Suppressor macrophage (primary cell): Measurements from ENCODE around the gene NBPF12.
"Not testable (repeated sequence)": the region's sequence is repeated elsewhere in the genome, so short reads cannot be mapped to it uniquely, and the experiment has no call there.

ENCODE experiments used
- DNase-seq, 4 experiments: peaks; one replicate each; pipeline ENCODE4 v3.0.0-alpha.2; 2020 to 2022
- total RNA-seq, 17 experiments: gene quantifications; one replicate each; lab custom pipeline; 2026; ENCODE audit warnings: mixed read lengths in 6 of 17, inconsistent platforms in 3 of 17; lab: John Stamatoyannopoulos, UW

Gene NBPF12, protein sequence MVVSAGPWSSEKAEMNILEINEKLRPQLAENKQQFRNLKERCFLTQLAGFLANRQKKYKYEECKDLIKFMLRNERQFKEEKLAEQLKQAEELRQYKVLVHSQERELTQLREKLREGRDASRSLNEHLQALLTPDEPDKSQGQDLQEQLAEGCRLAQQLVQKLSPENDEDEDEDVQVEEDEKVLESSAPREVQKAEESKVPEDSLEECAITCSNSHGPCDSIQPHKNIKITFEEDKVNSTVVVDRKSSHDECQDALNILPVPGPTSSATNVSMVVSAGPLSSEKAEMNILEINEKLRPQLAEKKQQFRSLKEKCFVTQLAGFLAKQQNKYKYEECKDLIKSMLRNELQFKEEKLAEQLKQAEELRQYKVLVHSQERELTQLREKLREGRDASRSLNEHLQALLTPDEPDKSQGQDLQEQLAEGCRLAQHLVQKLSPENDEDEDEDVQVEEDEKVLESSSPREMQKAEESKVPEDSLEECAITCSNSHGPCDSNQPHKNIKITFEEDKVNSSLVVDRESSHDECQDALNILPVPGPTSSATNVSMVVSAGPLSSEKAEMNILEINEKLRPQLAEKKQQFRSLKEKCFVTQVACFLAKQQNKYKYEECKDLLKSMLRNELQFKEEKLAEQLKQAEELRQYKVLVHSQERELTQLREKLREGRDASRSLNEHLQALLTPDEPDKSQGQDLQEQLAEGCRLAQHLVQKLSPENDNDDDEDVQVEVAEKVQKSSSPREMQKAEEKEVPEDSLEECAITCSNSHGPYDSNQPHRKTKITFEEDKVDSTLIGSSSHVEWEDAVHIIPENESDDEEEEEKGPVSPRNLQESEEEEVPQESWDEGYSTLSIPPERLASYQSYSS (N-terminal part only)
- 5.7 to 20.2 (median 14.3) reads per million in 17 experiments for total RNA-seq

DNA sequence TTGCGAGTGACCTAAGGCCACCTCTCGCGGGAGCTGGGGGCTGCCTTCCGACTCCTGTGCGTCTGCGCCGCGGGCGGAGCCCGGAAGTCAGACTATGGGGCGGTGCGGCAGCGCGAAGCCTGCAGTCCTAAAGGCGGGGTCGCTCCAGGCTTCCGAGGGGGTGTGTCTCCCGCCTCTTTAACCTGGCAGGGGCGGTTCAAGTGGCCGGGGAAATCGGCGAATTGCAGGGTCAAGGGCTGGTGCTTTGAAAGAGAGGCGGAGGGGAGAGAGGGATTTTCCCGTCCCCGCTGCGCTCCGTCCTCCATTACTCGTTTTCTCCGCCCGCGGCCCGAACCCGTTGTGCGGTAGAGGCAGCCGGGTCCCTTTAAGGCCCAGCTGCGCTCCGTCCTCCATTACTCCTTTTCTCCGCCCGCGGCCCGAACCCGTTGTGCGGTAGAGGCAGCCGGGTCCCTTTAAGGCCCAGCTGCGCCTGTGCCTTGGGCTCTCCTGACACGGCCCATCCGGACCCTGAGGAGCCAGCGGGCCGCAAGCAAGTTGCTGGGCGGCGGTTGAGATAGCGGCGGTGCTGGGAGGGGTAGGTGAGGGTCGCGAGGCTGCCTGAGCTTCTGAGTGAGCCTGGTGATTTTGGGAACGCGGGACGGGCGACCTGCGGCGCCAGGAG lies at the start of gene NBPF12:
TSS of gene NBPF12 (plus strand) at position 83 of the 661 bp plus-strand sequence. CDS start 21,820 bp downstream, outside the sequence.
- DNase-seq, result peak; percentile 79 to 94 (median 86)

DNA sequence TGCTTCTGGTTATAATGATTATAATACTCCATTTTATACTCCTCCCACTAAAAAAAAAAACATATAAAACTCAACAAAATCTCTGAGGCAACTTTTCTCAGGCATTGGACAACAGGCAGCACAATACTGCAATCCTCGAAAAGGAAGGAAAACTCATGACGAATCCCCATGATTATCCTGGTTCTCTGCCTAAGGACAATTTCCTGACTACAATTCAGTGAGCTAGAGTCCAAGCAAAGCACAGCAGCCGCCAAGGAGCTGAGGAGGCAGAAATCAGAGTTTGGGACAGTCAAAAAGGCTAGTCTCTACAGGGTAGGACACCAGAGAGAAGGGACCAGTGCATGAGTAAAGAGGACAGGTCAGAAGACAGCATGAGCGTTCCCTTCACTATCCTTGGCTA lies 46.8 kb upstream of the NBPF12 start:
- not testable (repeated sequence) for DNase-seq

DNA sequence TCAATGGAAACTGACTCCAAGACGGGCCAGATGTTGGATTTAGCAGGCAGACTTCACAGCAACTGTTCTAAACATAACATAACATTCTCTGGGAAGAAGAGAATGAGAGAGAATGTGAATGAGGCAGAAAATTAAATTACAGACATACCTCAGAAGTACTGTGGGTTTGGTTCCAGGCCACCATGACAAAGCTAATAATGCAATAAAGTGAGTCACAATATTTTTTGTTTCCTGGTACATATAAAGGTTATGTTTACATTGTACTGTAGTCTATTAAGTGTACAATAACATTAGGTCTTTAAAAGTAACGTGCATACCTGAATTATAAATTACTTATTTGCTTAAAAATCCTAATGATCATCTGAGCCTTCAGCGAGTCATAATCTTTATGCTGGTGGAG lies 45.8 kb upstream of the NBPF12 start:
- DNase-seq, result not testable (repeated sequence)

DNA sequence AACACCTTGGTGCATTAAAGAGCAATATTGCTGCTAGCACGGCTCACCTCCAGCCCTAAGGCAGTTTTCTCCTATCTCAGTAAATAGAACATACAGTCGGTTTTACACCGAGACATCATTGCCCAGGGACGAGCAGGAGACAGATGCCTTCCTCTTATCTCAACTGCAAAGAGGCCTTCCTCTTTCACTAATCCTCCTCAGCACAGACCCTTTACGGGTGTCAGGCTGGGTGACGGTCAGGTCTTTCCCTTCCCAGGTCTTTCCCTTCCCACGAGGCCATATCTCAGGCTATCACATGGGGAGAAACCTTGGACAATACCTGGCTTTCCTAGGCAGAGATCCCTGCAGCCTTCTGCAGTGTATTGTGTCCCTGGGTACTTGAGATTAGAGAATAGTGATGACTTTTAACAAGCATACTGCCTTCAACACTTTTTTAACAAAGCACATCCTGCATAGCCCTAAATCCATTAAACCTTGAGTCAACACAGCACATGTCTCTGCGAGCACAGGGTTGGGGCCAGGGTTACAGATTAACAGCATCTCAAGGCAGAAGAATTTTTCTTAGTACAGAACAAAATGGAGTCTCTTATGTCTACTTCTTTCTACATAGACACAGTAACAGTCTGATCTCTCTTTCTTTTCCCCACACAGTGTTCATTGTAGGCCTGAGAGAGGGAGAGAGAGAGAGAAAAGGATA lies 30.4 kb upstream of the NBPF12 start:
- not testable (repeated sequence) for DNase-seq

DNA sequence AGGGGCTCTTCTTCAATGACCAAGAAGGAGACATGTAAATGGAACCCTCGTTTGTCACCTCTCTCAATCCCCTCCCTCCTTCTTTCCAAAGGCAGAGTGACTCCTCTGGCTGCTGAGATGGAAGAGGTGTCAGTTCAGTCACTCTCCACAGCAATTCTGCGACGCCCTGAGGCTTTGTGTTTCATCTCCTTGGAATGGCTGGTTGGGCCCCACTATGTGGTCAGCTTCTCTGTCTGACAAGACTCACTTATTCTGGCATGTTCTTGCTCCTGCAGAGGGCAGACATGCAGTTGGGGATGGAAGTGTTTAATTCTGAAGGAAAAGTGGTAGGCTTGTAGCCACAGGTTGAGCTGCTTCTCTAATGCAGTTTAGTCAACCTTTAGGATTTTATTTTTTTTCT lies 25.1 kb upstream of the NBPF12 start:
- not testable (repeated sequence) for DNase-seq

DNA sequence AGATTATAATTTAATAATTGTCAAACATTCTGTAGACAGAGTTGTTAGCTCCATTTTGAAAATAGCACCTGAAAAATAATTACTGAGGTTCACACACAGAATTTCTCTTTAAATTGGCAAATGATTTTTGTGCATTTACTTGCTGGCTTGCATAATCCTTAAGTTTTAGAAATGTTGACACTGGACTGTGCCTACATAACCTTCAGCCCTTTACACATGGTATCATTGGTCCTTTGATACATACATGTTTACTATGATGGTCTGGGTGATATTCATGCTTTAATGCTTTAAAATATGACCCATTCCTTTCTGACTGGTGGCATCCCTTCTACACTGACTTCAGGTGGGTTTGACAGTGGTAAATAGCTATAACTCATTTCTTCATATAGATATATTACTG lies 17.3 kb upstream of the NBPF12 start:
- not testable (repeated sequence) for DNase-seq

DNA sequence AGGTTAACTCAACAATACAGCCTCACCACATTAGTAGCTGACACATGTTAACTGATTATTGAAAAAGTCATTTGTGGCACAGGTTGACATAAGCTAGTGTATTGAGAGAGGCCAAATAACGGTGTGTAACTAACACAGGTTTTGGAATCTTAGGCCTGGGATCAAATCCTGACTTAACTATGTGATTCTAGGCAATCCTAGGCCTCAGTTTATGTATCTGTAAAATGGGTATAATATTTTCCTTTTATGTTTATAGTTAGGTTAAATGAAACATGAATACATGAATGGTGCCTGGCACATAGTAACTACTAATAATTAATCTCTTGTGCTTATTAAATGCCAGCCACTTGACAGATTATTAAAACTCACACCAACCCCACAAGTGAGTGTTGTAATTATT lies 15.5 kb upstream of the NBPF12 start:
- not testable (repeated sequence) for DNase-seq

DNA sequence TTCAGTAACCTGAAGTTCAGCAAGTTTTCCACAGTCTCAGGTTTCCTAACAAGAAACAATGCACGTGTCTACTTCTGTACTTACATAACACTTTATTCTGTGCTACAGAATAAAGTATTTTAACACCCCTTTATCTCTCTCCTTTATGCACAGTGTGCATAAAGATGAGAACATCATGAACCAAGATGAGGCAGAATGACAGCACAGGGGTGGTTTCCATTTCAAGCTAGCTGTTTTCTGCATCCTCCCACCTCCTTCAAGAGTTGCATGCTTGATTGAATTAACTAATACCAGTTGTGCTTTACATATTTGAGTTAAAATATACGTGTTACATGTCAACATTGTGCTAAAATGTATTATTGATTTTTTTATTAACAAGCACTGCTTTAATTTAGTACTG lies 14.0 kb upstream of the NBPF12 start:
- not testable (repeated sequence) for DNase-seq

DNA sequence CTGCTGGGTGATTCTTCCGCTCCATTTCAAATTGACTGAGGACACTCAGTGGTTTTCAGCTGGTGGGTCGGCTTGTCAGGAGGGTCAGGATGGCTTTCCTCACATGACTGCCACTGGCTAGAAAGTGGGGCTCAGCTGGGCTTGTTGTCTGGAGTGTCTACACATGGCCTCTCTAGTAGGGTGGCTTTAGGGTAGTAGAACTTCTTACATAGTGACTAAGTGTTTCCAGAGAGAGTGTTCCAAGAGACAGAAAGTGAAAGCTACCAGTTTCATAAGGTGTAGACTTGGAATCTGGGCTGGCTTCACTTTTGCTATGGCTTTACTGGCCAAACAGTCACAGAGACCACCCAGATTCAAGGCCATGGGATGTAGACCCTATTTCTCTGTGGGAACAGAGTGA lies 11.7 kb upstream of the NBPF12 start:
- DNase-seq, result not testable (repeated sequence)

DNA sequence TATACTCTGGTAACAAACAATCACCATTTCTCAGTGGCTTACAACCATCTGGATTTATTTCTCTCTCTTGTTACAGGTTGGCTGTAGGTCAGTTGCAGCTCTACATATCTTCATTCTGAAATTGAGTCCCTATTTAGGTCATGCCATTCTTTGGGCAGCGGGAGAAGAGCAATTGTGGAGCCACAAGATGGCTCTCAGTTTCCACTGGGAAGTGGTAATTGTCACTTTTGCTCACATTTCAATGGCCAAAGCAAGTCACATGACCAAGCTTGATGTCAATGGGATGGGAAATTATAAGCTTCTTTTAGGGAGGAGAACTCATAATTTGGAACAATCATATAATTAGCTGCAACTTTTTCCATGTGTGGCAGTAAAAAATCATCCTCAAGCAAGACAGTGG lies 7.9 kb upstream of the NBPF12 start:
- not testable (repeated sequence) for DNase-seq

DNA sequence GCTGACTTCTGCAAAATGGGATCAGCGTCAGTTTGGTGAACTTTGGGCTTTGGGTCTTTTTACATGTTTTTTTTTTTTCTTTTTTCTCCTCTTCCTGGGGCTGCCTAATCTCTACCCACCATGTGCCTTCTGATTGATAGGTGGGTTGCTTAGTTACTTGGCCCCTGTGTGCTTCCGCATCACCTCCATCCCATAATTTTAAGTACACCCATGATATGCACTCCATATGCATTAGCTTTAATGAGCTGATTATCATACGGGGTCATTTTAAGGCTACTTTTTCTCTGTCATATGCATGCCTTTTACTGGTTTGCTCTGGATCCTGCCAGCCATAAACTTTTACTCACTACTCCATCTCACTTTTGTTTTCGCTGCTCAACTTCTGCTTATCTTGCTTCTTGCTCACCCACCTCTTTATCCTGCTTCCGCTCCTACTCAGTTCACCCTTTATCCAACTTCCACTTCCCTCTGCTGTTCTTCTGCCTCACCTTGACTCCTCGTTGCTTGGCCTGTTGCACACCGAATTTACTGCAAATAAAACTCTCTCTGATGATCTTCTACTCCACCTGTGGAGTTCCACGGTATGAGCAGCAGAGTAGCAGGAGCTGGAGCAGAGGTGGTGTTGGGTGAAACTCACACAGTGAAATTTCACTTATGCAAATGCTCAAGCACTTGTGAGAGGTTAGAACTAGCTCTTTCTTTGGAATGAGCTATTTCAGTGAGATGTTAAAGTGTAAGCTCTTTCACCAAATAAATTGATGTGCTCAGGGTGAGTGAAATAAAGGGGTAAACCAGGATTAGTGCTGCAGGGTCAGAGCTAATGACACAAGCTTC lies 3.5 kb upstream of the NBPF12 start:
- DNase-seq, result peak in 1 of 4 experiments; percentile 4

DNA sequence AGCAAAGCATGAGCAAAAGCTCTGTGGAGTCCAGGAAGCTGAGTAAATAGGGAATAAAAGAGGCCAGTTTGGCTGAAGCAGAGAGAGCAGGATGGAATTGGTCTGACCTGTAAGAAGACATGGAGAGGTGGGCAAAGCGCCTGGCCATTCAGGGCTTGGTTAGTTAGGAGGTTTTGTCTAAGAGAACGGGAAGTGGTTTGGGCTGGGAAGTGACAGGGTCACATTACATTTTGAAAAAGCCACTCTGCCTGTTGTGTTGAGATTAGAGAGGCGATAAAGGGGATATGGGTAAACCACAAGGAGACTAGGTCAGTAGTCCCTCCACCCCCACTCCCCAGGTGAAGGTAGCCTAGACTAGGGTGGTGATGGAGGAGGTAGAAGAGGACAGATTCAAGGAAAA lies 662 bp upstream of the NBPF12 start:
- not testable (repeated sequence) for DNase-seq

DNA sequence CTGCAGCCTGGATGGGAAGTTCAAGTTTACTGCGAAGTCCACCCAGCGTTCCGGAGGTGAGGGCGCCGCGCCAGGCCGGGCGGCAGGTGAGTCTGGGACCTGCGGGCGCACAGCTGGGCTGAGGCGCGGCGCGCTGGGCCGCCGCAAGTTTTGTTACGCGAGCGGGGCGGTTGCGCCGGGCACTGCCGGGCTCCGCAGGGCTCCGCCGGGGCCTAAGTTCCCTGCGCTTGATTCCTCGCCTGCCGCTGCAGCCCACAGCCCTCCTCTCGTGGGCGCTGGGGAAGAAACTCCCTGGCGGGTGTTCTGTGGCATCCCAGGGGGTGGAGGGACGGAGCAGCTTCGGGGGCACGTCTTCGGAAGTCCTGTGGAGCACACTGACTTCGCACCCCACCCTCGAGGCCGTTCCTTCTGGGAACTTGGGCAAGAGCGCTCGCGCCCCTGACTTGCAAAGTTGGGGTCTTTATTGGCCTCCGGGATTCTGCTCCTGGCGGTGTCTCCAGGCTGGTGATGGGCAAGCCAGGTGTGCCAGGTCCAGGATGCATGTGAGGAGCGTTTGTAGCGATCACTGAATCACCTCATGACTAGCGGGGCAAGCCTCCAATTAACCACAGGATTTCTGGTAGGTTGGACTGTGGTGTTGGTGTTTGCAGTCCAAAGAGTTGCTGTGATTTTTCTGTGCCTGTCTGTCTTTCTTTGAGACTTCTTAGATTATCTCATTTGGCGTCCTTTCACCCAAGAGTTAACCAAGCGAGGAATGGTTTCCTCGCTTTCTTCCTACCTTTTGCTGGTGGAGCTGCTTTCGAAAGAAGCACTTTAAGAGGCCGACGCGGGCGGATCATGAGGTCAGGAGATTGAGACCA lies 1.0 kb downstream of the NBPF12 start:
- peak; percentile 9 to 60 (median 34) for DNase-seq

DNA sequence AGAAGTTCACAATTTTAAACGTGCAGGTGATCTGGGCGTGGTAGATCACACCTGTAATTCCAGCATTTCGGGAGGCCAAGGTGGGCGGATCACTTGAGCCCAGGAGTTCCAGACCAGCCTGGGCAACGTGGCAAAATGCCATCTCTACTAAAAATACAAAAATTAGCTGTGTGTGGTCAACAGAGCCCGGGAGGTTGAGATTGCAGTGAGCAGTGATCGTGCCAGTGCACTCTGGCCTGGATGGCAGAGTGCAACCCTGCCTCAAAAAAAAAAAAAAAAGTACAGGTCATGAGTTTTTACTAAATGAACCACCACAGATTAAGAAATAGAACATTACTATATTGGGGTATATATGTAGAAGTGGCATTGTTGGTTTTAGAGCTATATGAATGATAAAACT lies 2.2 kb downstream of the NBPF12 start:
- DNase-seq, result not testable (repeated sequence)

DNA sequence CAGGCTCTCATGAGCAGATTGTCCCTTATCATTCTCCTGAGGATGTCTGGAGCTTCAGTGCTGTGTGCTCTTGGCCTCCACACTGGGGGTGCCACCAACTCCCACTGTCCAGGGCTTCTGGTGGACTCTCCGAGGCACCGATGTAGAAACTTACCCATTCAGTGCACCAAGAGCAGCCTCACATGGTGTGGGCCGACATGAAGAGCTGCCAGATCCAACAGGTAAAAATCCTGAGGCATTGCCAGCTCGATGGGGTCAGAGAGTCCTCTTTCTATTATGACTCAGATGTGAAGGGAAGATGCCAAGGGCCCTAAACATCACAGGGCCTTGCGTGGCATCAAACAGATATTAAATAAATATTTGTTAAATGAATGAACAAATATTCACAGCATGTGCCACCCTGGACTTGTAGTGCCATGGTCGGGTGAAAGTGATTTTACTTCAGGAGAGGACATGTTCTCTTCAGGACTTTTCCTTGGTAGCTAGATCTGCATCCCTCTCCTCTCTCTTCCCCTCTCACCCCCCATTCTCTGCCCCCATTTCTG lies 5.3 kb downstream of the NBPF12 start:
- DNase-seq, result not testable (repeated sequence)

DNA sequence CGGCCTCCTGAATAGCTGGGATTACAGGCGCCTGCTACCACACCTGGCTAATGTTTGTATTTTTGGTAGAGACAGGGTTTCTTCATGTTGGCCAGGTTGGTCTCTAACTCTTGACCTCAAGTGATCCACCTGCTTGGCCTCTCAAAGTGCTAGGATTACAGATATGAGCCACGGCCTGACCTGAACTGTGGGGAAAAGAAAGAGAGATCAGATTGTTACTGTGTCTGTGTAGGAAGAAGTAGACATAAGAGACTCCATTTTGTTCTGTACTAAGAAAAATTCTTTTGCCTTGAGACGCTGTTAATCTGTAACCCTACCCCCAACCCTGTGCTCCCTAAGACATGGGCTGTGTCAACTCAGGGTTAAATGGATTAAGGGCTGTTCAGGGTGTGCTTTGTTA lies 10.0 kb downstream of the NBPF12 start:
- DNase-seq, result not testable (repeated sequence)

DNA sequence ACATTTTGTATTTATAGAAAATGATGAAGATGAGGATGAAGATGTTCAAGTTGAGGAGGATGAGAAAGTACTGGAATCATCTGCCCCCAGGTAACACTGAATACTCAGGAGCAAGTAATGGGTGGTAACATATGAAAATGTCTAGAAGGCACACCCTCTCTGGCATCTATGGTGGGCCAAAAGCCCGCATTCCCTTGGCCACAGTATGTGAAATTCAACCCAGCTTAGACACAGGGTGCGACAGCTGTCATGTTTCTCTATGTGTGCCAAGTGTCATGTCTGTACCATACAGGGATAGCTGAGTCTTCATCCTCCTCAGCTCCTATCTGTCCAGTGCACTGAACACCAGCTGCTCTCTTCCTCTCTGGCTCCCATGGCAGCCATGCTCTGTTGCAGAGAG lies 26.2 kb downstream of the NBPF12 start:
- DNase-seq, result not testable (repeated sequence)

DNA sequence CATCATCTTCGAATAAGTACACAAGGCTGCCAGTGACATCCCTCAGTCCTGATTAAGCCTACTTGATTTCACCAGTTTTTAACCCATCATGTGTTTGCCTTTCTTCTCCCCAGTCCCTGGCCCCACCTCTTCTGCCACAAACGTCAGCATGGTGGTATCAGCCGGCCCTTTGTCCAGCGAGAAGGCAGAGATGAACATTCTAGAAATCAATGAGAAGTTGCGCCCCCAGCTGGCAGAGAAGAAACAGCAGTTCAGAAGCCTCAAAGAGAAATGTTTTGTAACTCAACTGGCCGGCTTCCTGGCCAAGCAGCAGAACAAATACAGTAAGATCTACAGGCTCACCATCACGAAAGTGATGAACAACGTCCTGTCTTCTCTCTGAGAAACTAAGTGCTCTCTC lies 28.2 kb downstream of the NBPF12 start:
- peak in 2 of 4 experiments; percentile 2 to 3 for DNase-seq

DNA sequence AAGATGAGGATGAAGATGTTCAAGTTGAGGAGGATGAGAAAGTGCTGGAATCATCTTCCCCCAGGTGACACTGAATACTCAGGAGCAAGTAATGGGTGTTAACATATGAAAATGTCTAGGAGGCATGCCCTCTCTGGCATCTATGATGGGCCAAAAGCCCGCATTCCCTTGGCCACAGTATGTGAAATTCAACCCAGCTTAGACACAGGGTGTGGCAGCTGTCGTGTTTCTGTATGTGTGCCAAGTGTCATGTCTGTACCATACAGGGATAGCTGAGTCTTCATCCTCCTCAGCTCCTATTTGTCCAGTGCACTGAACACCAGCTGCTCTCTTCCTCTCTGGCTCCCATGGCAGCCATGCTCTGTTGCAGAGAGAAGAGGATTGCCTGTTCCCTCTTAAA lies 32.5 kb downstream of the NBPF12 start:
- not testable (repeated sequence) for DNase-seq

DNA sequence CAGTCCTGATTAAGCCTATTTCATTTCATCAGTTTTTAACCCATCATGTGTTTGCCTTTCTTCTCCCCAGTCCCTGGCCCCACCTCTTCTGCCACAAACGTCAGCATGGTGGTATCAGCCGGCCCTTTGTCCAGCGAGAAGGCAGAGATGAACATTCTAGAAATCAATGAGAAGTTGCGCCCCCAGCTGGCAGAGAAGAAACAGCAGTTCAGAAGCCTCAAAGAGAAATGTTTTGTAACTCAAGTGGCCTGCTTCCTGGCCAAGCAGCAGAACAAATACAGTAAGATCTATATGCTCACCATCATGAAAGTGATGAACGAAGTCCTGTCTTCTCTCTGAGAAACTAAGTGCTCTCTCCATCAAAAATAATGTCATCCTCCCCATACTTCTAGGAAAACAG lies 34.6 kb downstream of the NBPF12 start:
- DNase-seq, result not testable (repeated sequence)
